SU-DHL-6 (cell line): ENCODE results near the gene ZNF12.

Experiments used
- H2AFZ ChIP-seq: fragments of 200-600 bp; sonication (generic); 2 replicates; pipeline ENCODE4 v1.6.1; 2014; ENCODE audit warnings: low read depth, mild to moderate bottlenecking, moderate library complexity, mixed read lengths, antibody characterized with exemption, low read length; ENCODE audit not compliant: severe bottlenecking
- H3F3A ChIP-seq: fragments of 200-600 bp; shearing (Covaris generic); 2 replicates; pipeline ENCODE4 v1.6.0; 2016; ENCODE audit warnings: antibody characterized with exemption, mild to moderate bottlenecking; ENCODE audit not compliant: insufficient read depth
- H3K27ac ChIP-seq: fragments of 200-600 bp; sonication (generic); 2 replicates; pipeline ENCODE4 v1.5.1; 2016; ENCODE audit warnings: low read depth, mild to moderate bottlenecking, low read length, moderate library complexity, mixed read lengths
- H3K27me3 ChIP-seq: fragments of 200-600 bp; sonication (generic), shearing (Covaris generic); 2 replicates; pipeline ENCODE4 v1.6.0; 2014; ENCODE audit warnings: mild to moderate bottlenecking, low read length
- H3K36me3 ChIP-seq: fragments of 200-600 bp; sonication (generic); 2 replicates; pipeline ENCODE4 v1.6.1; 2014; ENCODE audit warnings: mild to moderate bottlenecking, low read length, mixed read lengths
- H3K4me2 ChIP-seq: fragments of 300-600, 200-600 bp; shearing (Covaris generic), sonication (generic); 2 replicates; pipeline ENCODE4 v1.6.0; 2014; ENCODE audit warnings: low read length, low read depth, mild to moderate bottlenecking; ENCODE audit not compliant: poor library complexity, severe bottlenecking
- H3K4me3 ChIP-seq: fragments of 200-600 bp; sonication (generic); 2 replicates; pipeline ENCODE4 v1.5.1; 2014; ENCODE audit warnings: antibody characterized with exemption, low read length, mild to moderate bottlenecking, mixed read lengths; ENCODE audit not compliant: insufficient read depth, poor library complexity, severe bottlenecking
- H3K79me2 ChIP-seq: fragments of 200-600 bp; sonication (generic); 2 replicates; pipeline ENCODE4 v1.6.1; 2014; ENCODE audit warnings: mild to moderate bottlenecking, low read length, moderate library complexity; ENCODE audit not compliant: insufficient read depth
- H3K9ac ChIP-seq: fragments of 200-600 bp; sonication (generic); 2 replicates; pipeline ENCODE4 v1.7.0; 2014; ENCODE audit warnings: mild to moderate bottlenecking, low read length
- H3K9me2 ChIP-seq: fragments of 200-600 bp; sonication (generic); replicated peaks from 2 replicates; pipeline ENCODE4 v1.6.1; 2014; ENCODE audit warnings: low read length; ENCODE audit not compliant: insufficient read depth
- H3K9me3 ChIP-seq: fragments of 200-600 bp; sonication (generic); 2 replicates; pipeline ENCODE4 v1.6.1; 2014; ENCODE audit warnings: low read length, mixed read lengths; ENCODE audit not compliant: insufficient read depth
- H4K20me1 ChIP-seq: fragments of 200-600 bp; sonication (generic); 2 replicates; pipeline ENCODE4 v1.6.1; 2014; ENCODE audit warnings: low read depth, mild to moderate bottlenecking, antibody characterized with exemption, low read length, moderate library complexity, mixed read lengths
- CTCF ChIP-seq: fragments of 200-600 bp; sonication (generic); IDR thresholded peaks from one replicate; pipeline ENCODE4 v1.5.1; 2017; ENCODE audit warnings: antibody characterized with exemption, mild to moderate bottlenecking, low read length, moderate library complexity; ENCODE audit not compliant: insufficient read depth, poor library complexity, severe bottlenecking
- EZH2phosphoT487 ChIP-seq: fragments of 200-600 bp; sonication (generic), shearing (Covaris generic); conservative IDR thresholded peaks from 2 replicates; pipeline ENCODE4 v1.6.1; 2018; ENCODE audit warnings: mild to moderate bottlenecking, antibody characterized with exemption, low read length, moderate library complexity, mixed read lengths

The ZNF12 gene

GRCh38 chr7:6655636-6656385 is 50.9 kb downstream of the ZNF12 start:
- H4K20me1 ChIP-seq: no peaks in the 10 kb centered on the region
- H3K9ac ChIP-seq: no peak overlapping the region
- H3K9me2 ChIP-seq: no peaks in the 10 kb centered on the region
- H3K4me2 ChIP-seq: no peak overlapping the region
- TF ChIP-seq CTCF (no peak), EZH2phosphoT487 (no peak)
- no peak overlapping the region for H2AFZ ChIP-seq
- H3K4me3 ChIP-seq: no peak overlapping the region
- no peaks in the 10 kb centered on the region for H3K27me3 ChIP-seq
- no peak overlapping the region for H3K27ac ChIP-seq
- no peaks in the 10 kb centered on the region; the same call in 1 of the 2 replicates for H3K36me3 ChIP-seq
- 0 out of 2 replicates have a peak, but pooled peaks cover 4% of the 10 kb centered on the region for H3F3A ChIP-seq
- no peaks in the 10 kb centered on the region for H3K79me2 ChIP-seq
- no peaks in the 10 kb centered on the region for H3K9me3 ChIP-seq

- H3K9me2 ChIP-seq: no peaks in the 10 kb centered on the region
- H3K79me2 ChIP-seq: no peaks in the 10 kb centered on the region
- no peak overlapping the region for H3K4me2 ChIP-seq
- H3K9me3 ChIP-seq: no peaks in the 10 kb centered on the region
- no peaks in the 10 kb centered on the region for H4K20me1 ChIP-seq
- H3F3A ChIP-seq: 0 out of 2 replicates have a peak, but pooled peaks cover 4% of the 10 kb centered on the region
- H3K27me3 ChIP-seq: no peaks in the 10 kb centered on the region
- no peak overlapping the region for H3K4me3 ChIP-seq
- no peak overlapping the region for H3K9ac ChIP-seq
- TF ChIP-seq CTCF (no peak), EZH2phosphoT487 (no peak)
- no peaks in the 10 kb centered on the region; the same call in 1 of the 2 replicates for H3K36me3 ChIP-seq
- H2AFZ ChIP-seq: no peak overlapping the region
- H3K27ac ChIP-seq: no peak overlapping the region
Observed at GRCh38 chr7:6654842-6655610, 51.7 kb downstream of the ZNF12 start.

GRCh38 chr7:6654113-6654841 is 52.5 kb downstream of the ZNF12 start:
- no peak overlapping the region for H3K27ac ChIP-seq
- no peaks in the 10 kb centered on the region for H4K20me1 ChIP-seq
- no peak overlapping the region for H3K4me2 ChIP-seq
- no peaks in the 10 kb centered on the region for H3K9me2 ChIP-seq
- H3K9ac ChIP-seq: no peak overlapping the region
- no peak for TF ChIP-seq EZH2phosphoT487
- TF ChIP-seq CTCF: no peak
- H3K4me3 ChIP-seq: no peak overlapping the region
- H3F3A ChIP-seq: 0 out of 2 replicates have a peak, but pooled peaks cover 4% of the 10 kb centered on the region
- H2AFZ ChIP-seq: no peak overlapping the region
- no peaks in the 10 kb centered on the region for H3K27me3 ChIP-seq
- H3K36me3 ChIP-seq: no peaks in the 10 kb centered on the region; the same call in 1 of the 2 replicates
- H3K79me2 ChIP-seq: no peaks in the 10 kb centered on the region
- no peaks in the 10 kb centered on the region for H3K9me3 ChIP-seq
